Measurements from ENCODE around the gene RASGRF2.

DNA sequence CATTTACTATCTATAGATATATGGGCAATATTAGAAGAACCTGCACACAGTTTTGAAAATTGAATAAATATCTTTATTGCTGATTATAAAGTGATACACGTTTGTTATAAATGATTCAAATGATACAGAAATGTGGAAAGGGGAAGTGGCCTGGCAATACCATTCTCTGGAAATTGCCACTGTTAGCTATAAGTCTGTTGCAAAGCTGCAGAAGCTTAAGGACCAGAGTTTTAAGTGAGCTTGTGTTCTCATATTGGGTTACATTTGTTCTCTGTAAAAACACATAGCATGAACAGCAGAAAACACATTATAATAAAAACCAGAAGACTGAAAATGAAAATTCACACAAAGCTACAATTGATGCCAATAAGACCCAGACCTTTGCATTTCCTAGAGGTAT lies 59.6 kb downstream of the RASGRF2 start:
- TF ChIP-seq, protein P1, sequence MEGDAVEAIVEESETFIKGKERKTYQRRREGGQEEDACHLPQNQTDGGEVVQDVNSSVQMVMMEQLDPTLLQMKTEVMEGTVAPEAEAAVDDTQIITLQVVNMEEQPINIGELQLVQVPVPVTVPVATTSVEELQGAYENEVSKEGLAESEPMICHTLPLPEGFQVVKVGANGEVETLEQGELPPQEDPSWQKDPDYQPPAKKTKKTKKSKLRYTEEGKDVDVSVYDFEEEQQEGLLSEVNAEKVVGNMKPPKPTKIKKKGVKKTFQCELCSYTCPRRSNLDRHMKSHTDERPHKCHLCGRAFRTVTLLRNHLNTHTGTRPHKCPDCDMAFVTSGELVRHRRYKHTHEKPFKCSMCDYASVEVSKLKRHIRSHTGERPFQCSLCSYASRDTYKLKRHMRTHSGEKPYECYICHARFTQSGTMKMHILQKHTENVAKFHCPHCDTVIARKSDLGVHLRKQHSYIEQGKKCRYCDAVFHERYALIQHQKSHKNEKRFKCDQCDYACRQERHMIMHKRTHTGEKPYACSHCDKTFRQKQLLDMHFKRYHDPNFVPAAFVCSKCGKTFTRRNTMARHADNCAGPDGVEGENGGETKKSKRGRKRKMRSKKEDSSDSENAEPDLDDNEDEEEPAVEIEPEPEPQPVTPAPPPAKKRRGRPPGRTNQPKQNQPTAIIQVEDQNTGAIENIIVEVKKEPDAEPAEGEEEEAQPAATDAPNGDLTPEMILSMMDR (IDR thresholded peaks at IDR 0.05; ENCODE audit: insufficient read depth, low read length) = no peak
- TF ChIP-seq POLR2AphosphoS5 (IDR thresholded peaks at IDR 0.05; ENCODE audit: low read depth) = no peak
